SKM-1 treated with dmso at 0.1 percent for 144 hours (cell line): ENCODE measurements around the gene CENPN.

Experiments used
- DNase-seq: peaks from one replicate; lab custom pipeline; 2025; ENCODE audit not compliant: unreplicated experiment; lab: John Stamatoyannopoulos, UW

CENPN gene, protein sequence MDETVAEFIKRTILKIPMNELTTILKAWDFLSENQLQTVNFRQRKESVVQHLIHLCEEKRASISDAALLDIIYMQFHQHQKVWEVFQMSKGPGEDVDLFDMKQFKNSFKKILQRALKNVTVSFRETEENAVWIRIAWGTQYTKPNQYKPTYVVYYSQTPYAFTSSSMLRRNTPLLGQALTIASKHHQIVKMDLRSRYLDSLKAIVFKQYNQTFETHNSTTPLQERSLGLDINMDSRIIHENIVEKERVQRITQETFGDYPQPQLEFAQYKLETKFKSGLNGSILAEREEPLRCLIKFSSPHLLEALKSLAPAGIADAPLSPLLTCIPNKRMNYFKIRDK

GRCh38 chr16:81006813-81007695, at the start of gene CENPN, which contains the start of gene CMC2:
TSS of gene CENPN (plus strand) at chr16:81007214. CDS start at chr16:81011940, 4,726 bp downstream.
TSS of gene CMC2 (minus strand) at chr16:81006885. CDS start at chr16:80997394, 9,491 bp downstream.
- DNase-seq: peak; percentile 96

- DNase-seq: no peak
These were observed 48.7 kb upstream of the CENPN start for GRCh38 chr16:80958284-80958683.

DNA sequence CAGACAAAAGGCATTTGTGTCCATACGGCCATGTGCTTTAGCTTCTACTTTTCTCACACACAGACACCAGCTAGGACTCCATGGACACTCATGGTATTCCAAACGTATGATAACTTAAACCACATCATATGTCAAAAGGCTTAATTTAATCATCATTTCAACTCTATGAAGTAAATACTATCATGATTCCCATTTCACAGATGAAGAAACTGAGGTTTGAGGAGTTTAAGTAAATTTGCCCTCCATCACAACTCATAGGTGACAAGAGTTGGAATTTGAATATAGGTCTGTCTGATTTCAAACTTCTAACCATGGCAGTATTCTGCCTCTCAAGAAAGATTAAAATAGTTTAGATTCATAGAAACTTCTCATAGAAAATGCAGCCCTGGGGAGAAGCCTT, 44.1 kb upstream of the CENPN start:
- no peak for DNase-seq

DNA sequence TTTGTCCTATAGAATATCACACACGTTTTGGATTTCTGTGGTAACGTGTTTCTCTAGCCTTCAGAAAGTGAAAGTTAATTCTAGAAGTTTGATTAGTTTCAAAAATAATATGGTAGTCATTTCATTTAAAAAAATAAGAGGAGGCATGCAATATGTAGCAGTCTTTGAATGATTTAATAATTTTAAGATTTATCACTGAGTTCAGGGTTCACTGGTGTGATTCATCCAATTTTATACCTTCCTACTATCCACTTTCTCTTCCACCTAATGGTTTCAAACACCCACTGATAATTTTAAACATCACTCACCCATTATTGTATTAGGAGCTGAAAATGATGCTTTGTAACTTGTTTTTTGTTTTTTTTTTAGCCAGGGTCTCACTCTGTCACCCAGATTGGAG, 42.7 kb upstream of the CENPN start:
- DNase-seq: no peak

GRCh38 chr16:80966617-80967016, 40.4 kb upstream of the CENPN start:
- no peak for DNase-seq

- DNase-seq: no peak
These were observed 38.5 kb upstream of the CENPN start for GRCh38 chr16:80968386-80969113.

DNA sequence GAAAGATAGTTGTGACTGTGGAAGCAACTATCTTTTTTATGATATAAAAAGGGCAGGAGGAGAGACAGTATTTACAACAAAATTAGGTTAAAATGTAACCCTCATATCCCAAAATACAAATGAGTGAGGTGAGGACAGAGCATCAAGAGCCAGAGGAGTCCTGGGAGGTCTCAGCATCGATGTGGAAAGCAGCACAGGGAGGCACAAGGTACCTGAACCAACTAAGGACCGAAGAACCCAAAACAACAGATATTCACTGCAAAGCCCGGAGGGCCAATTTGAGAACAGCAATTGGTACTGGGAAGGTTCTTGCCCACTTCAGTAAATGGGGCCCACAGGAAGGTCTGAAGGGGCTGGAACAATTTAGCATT, 37.9 kb upstream of the CENPN start:
- no peak for DNase-seq

DNA sequence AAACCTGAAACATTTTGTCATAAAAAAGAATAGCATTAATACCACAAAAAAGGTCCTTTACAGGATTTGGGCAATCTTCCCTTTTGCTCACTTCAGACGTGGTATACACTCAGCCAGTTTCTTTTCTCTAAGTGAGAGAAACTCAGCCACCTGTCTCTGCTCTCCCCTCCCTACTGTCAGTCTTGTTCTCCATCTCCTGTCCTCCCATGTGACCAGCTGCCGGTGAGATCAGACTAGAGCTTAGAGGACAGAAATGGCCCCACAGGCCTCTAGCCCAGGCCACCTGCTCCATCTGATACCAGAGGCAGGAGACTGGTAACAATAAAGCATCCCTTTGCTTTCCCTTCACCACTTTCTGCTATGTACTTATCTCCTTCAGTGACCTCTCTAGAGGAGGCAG, 35.2 kb upstream of the CENPN start:
- no peak for DNase-seq

- DNase-seq: no peak
These were observed 34.4 kb upstream of the CENPN start for GRCh38 chr16:80972611-80973010.

DNA sequence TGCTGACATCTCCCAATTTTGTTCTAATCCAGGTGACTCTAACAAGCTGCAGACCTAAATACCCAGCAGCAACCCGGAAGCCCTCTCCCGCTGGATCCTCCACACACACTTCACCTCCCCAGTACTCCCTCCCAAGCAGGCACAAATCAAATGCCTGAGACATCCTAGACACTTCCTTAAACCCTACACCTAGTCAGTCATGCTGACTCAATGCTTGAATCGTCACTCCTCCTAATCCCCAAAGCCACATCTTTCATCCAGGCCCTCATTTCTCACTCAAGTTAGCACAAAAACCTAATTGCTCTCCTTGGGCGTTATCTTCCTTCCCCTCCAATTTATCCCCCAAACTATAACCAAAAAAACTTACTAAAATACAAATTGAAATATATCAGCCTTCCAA, 33.0 kb upstream of the CENPN start:
- DNase-seq: no peak

DNA sequence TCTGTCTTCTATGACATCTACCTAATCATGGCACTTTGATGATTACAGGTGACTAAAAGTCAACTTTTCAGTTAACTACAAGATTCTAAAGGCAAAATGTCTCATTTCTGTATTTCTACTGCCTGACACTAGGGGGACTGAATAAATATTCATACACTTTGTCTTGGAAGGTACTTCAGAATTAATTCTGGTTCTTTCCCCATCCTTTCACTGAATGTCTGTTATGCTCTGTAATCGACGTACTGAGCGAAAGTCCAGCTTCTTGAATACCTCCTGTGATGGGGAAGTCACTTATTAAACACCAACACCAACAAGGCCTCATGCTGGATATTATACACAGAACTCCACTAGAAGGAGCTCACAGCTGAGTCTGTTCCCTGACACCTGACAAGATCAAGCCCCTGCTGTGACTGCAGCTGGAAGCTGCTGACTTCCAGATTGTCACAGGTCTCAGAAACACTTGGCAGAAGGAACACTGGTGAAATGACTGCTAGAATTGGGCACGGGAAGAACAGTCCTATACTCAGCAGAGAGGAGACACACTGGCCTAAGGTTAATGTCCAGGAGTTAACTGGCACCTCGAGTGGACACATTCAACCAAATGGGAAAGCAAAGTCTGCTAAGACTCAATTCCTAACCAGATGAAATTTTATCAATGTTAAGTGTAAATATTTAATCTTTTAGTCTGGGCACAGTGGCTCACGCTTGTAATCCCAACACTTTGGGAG, 32.2 kb upstream of the CENPN start:
- no peak for DNase-seq

GRCh38 chr16:80976946-80977345, 30.1 kb upstream of the CENPN start:
- DNase-seq: no peak

DNA sequence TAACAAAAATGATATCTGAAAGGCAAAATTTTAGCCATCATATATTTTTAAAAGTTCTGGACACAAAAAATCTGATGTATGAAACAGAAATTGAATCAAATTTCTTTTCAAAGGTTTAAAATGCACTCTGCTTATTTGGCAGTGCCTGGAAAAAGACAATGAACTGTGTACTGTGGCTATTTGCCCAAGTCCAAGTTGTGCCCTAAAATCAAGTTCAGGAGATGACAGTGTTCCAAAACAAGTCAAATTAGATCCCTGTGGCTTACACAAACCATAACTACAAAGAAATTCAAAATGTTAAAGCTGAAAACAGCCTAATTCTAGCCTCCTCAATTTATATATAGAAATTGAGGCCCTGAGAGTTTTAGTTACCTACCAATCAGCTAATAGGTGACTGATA, 25.9 kb upstream of the CENPN start:
- DNase-seq: no peak

DNA sequence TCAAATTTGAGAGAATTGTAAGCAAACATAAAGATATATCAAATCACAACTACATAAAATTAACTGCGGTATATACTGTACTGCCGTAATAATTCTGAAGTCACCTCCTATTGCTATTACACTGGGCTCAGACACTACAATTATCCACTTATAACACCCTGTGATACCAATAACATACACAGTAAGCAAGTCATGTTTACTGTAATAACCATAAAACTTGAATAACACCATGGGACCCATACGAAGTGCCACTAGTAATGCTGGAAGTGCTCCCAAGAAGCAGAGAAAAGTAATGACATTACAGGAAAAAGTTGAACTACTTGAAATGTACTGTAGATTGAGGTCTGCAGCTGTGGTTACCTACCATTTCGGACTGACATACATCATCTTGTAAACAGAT, 24.4 kb upstream of the CENPN start:
- DNase-seq: no peak

DNA sequence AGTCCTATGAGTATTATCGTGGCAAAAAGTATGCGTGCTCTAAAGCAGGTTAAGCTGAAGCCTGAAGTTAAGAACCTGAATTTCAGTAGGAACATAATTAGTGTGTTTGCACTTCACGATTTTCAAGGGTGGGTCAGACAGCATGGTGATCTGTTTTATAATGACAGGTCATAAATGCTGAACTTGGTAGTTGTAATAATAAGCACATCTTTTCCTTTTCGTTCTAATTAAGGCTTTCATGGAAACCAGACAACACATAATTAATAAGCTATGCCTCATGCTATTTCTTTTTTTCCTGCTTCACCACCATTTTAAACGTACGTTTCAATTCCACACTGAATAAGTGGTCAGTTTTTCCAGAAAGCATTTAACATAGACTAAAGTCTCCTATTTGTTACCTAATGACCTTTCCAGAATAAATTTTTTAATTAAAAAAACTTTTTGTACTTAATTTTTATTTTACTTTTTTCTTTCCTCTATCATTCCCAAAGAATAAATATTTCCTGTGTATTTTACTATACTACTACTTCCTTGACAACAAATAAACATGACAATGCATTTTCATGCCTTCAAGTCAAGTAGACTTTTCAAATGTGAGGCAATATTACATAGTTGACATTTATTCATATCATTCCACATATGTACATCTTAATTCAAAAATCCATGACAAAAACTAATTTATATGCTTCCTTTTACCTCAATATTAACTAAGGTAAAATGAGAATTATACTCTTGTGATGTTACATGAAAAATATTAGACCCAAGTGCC, 22.7 kb upstream of the CENPN start:
- DNase-seq: no peak

GRCh38 chr16:80985611-80986010, 21.4 kb upstream of the CENPN start:
- DNase-seq: no peak

GRCh38 chr16:80986557-80986956, 20.5 kb upstream of the CENPN start:
- DNase-seq: no peak

- DNase-seq: no peak
These were observed 18.3 kb upstream of the CENPN start for GRCh38 chr16:80988756-80989155.

- DNase-seq: no peak
These were observed 17.2 kb upstream of the CENPN start for GRCh38 chr16:80989801-80990200.

DNA sequence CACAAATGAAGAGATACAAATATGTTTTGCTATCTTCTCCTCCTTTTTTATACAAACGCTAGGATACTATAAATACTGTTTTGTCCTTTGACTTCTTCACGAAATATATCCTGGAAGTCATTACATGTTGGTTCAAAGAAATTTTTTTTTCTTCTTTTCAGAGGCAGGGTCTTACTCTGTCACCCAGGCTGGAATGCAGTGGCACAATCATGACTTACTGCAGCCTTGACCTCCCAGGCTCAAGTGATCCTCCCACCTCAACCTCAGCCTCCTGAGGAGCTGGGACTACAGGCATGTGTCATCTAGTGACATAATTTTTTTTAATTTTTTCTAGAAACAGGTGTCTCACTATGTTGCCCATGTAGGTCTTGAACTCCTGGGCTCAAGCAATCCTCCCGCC, 16.4 kb upstream of the CENPN start:
- DNase-seq: no peak
